Measurements from ENCODE around the gene SEMA5B. TPM values are rescaled to one million over a fixed set of nuclear protein-coding genes. Genes with fewer than 3 reads are reported as not detected.

SEMA5B gene
- total and polyA plus RNA-seq, 9 of the 15 experiments (the other 6 are each of a cell fraction or from before 2014, with no cell fraction given): not detected

DNA sequence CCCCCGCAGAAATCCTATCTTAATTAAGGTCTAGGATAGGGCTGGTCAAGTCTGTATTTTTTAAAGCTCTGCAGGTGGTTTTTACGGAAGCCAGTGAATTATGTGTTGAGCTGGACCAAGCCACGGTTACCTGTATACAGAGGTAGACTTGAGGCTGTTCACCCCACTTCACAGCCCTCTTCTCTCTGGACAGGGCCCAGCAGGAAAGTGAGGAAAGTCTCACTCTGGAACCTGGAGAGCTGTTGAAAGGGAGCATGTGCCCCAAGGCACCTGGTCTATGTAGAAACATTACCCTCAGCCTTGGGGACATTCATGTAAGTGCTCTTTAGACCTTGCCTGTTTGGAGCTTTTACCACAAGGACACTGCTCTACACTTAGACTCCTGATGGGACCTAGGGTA is 6.9 kb downstream of the SEMA5B start (continued):
- TF ChIP-seq, protein P1, sequence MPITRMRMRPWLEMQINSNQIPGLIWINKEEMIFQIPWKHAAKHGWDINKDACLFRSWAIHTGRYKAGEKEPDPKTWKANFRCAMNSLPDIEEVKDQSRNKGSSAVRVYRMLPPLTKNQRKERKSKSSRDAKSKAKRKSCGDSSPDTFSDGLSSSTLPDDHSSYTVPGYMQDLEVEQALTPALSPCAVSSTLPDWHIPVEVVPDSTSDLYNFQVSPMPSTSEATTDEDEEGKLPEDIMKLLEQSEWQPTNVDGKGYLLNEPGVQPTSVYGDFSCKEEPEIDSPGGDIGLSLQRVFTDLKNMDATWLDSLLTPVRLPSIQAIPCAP (CRISPR knock-in tag; IDR thresholded peaks at IDR 0.05; ENCODE audit: borderline replicate concordance): no peak
- TF ChIP-seq ZNF561 (CRISPR knock-in tag; conservative IDR thresholded peaks at IDR 0.05) (no peak), SIRT6 (IDR thresholded peaks at IDR 0.05; ENCODE audit: low read depth, low read length) (no peak), ARID1B (IDR thresholded peaks at IDR 0.05) (no peak)

DNA sequence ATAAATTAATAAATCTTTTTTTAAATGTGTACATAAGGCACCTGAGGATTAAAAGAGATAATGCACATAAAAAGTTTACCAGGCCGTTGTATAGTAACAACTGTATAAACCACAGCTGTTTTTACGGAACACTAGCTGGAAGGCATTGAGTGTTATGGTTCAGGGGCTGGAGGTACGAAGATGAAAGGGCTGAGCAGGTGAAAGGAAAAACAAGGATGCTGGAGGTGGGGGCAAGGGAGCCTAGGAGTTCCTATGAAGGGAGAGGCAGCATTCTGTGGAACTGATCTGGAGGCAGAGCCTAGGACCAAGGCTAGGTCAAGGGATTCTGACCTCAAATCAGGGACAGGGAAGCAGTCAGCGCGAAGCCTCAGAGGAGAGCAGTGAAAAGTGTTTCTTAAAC is 8.0 kb downstream of the SEMA5B start:
- no peaks in the 10 kb centered on the region for H4K20me1 ChIP-seq (replicated peaks; ENCODE audit: control insufficient read depth, insufficient read depth, low read length)
- in situ Hi-C loops (cut with MboI) (no loop called here), intact Hi-C loops (cut with micrococcal nuclease) (no loop called here)
- DNase-seq (ENCODE audit: extremely low read depth in 1 of 4, low spot score in 3 of 4) (no peak), FAIRE-seq (no peak), ATAC-seq (no peak)
- no peaks in the 10 kb centered on the region for H3K36me3 ChIP-seq (ENCODE audit: control insufficient read depth, insufficient read depth, low read length)
- BruUV-seq (replicated peaks): no TSS peak
- H2AFZ ChIP-seq (ENCODE audit: low read depth, low read length): no peak overlapping the region
- no peak overlapping the region for H3K4me2 ChIP-seq (ENCODE audit: insufficient read depth, low read length)
- 2% methylated on average over 5 of the region's 5 CpGs for WGBS (ENCODE audit: insufficient coverage, low coverage, missing lambda C conversion rate)
- no peak overlapping the region for H3K9ac ChIP-seq (ENCODE audit: insufficient read depth in 1 of 2, low read depth in 2 of 2, low read length in 2 of 2)
- no peaks in the 10 kb centered on the region for H3K79me2 ChIP-seq (ENCODE audit: control insufficient read depth, insufficient read depth, low read length)
- ChIA-PET POLR2A (no interaction called here), CTCF (ENCODE audit: low intra/inter-chr PET ratio) (no interaction called here)
- no peaks in the 10 kb centered on the region for H3K9me1 ChIP-seq (ENCODE audit: control insufficient read depth, insufficient read depth, low read length)
- no peak for TF ChIP-seq CBFA2T3 (IDR thresholded peaks at IDR 0.05)
- no peak for TF ChIP-seq CTBP1 (IDR thresholded peaks at IDR 0.05; ENCODE audit: borderline replicate concordance)
- TF ChIP-seq NCOA4 (IDR thresholded peaks at IDR 0.05; ENCODE audit: partially characterized antibody): no peak
- TF ChIP-seq SAFB (IDR thresholded peaks at IDR 0.05; ENCODE audit: borderline replicate concordance, low read depth, low read length): no peak
- TF ChIP-seq, protein P2, sequence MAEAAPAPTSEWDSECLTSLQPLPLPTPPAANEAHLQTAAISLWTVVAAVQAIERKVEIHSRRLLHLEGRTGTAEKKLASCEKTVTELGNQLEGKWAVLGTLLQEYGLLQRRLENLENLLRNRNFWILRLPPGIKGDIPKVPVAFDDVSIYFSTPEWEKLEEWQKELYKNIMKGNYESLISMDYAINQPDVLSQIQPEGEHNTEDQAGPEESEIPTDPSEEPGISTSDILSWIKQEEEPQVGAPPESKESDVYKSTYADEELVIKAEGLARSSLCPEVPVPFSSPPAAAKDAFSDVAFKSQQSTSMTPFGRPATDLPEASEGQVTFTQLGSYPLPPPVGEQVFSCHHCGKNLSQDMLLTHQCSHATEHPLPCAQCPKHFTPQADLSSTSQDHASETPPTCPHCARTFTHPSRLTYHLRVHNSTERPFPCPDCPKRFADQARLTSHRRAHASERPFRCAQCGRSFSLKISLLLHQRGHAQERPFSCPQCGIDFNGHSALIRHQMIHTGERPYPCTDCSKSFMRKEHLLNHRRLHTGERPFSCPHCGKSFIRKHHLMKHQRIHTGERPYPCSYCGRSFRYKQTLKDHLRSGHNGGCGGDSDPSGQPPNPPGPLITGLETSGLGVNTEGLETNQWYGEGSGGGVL (CRISPR knock-in tag; IDR thresholded peaks at IDR 0.05): no peak
- no peak for TF ChIP-seq KHSRP (IDR thresholded peaks at IDR 0.05)
- no peak for TF ChIP-seq L3MBTL2 (IDR thresholded peaks at IDR 0.05)
- TF ChIP-seq U2AF1 (optimal IDR thresholded peaks at IDR 0.05; ENCODE audit: low read depth, low read length): no peak
- no peak for TF ChIP-seq YY1 (IDR thresholded peaks at IDR 0.05; ENCODE audit: borderline replicate concordance in 1 of 3, control insufficient read depth in 1 of 3, extremely low read depth in 1 of 3, insufficient read depth in 3 of 3, insufficient read length in 1 of 3, insufficient replicate concordance in 2 of 3, low read depth in 1 of 3, low read length in 2 of 3)
- TF ChIP-seq OTX1 (CRISPR knock-in tag; IDR thresholded peaks at IDR 0.05): no peak
- TF ChIP-seq SRSF1 (IDR thresholded peaks at IDR 0.05; ENCODE audit: low read depth, low read length): no peak
- TF ChIP-seq PPARD (CRISPR knock-in tag; IDR thresholded peaks at IDR 0.05): no peak
- no peak for TF ChIP-seq CAMTA2 (CRISPR knock-in tag; conservative IDR thresholded peaks at IDR 0.05)
- no peak overlapping the region for H3K4me3 ChIP-seq
- no peak overlapping the region for H3K27ac ChIP-seq (ENCODE audit: extremely low read depth, low read depth, low read length)
- no peaks in the 10 kb centered on the region for H3K9me3 ChIP-seq (replicated peaks; ENCODE audit: control insufficient read depth, insufficient read depth, low read depth, low read length)
- peaks cover 10 to 28% of the 10 kb centered on the region in 2 experiments; a peak in 4 of 5 replicates for H3K27me3 ChIP-seq (ENCODE audit: control insufficient read depth in 2 of 2, insufficient read depth in 2 of 2, low read length in 2 of 2)
- H3K4me1 ChIP-seq (replicated peaks in 1 of 2; ENCODE audit: control insufficient read depth in 2 of 2, insufficient read depth in 2 of 2, low read length in 2 of 2): no peaks in the 10 kb centered on the region

All from K562 (cell line).